Smooth muscle cell of the brain vasculature (primary cell): Measurements from ENCODE around the gene PROSER3.

Experiments used
- DNase-seq: peaks from one replicate; pipeline ENCODE4 v3.0.0-alpha.2; 2012; ENCODE audit warnings: low read depth, low spot score

Gene PROSER3

GRCh38 chr19:35816846-35817245 lies 58.9 kb downstream of the PROSER3 start:
- DNase-seq: no peak

GRCh38 chr19:35818445-35818844 lies 60.5 kb downstream of the PROSER3 start:
- DNase-seq: no peak
